ENCODE measurements around the gene NIN. TPM values are rescaled to one million over a fixed set of nuclear protein-coding genes. Genes with fewer than 3 reads are reported as not detected.

Gene NIN
- total RNA-seq, 1 donor, result 34.2 TPM

- DNase-seq (ENCODE audit: low read depth in 2 of 3, low spot score in 2 of 3), result no peak
Observed at GRCh38 chr14:50844391-50844790, 13.4 kb upstream of the NIN start.

DNA sequence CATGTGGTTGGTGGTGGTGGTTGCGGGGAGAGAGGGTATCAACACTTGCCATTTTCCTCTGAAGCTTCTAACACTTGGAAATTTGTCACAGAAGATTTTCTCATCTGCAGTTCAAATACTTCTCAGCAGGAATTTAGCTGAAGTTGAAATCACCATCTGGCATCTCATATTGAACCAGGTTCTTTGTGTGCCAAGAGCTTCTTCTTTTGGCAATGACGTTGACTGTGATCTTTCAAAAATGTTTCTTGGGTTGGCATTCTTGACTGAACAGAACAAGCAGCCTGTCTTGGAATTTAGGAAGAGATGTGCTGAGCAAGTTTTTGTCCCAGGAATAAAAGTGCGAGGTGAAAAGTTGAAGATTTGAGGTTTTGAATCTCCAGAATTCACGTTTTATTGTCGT is 8.7 kb upstream of the NIN start:
- DNase-seq (ENCODE audit: low read depth in 2 of 3, low spot score in 2 of 3), result no peak

GRCh38 chr14:50839048-50839447 is 8.1 kb upstream of the NIN start:
- DNase-seq (ENCODE audit: low read depth in 2 of 3, low spot score in 2 of 3), result no peak

DNA sequence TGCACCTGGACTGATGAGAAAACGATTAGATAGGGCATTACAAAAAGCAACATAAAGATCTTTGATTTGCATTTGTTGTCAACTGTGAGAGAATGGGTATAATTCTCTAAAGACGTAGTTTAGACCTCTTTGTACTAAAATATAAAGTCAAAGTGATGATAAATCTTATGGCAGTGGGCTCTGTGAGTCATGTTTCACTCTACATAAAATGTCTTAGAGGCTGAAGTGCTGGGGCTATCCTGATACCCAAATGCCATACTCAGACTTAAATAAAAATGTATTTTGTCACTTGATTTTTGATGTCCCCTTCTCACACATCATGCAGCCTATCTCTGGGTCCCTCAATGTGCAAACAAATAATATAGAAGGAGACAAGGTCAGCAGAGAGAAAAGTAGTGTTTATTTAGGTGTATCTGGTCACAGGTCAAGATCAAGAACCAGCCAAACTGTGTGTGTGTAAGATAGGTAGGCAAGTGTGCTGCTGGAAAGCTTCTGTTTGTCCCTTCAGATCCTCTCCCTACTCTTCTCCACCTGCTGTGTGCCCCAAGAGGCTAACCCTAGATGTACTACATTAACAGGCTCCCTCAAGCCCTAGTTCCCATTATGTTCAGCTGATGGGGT is 7.0 kb upstream of the NIN start:
- no peak for DNase-seq (ENCODE audit: low read depth in 2 of 3, low spot score in 2 of 3)

DNA sequence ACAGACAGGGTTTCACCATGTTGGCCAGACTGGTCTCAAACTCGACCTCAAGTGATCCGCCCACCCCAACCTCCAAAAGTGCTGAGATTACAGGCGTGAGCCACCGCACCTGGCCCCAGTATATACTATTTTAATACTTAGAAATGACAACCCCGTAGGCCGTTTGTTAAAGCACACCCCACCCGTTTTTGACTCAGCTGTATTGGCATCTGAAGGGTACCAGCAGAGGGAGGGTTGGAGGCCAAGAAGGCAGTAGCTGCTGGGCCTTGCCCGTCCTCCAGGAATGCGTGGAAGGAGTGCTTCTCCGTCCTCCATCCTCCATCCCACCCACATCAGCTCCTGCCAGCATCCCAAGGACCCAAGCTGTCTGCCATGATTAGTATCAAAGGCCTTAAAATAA is 6.3 kb upstream of the NIN start:
- no peak for DNase-seq (ENCODE audit: low read depth in 2 of 3, low spot score in 2 of 3)

DNA sequence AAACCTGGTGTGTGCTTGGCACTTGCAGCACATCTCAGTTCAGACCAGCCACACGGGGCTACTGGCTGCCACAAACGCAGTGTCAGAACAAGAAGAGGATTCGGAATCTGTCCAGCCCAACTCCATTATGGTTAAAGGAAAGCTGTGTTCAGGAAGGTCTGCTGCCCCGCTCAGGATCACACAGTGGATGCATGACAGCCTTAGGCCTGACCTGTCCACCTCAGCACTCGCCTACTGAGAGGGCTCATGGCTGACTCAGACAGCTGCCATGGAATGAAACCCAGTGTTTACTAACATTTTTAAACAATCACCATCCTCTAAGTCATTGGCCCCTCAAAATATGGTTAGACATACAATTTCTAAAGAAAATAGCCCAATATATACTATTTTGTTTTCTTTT is 5.6 kb upstream of the NIN start:
- DNase-seq (ENCODE audit: low read depth in 2 of 3, low spot score in 2 of 3), result no peak

- DNase-seq (ENCODE audit: low read depth in 2 of 3, low spot score in 2 of 3), result peak in 1 of 3 donors; percentile 40
Observed at GRCh38 chr14:50835280-50835679, 4.3 kb upstream of the NIN start.

- no peak for DNase-seq (ENCODE audit: low read depth in 2 of 3, low spot score in 2 of 3)
Observed at GRCh38 chr14:50834802-50835276, 3.9 kb upstream of the NIN start.

- no peak for DNase-seq (ENCODE audit: low read depth in 2 of 3, low spot score in 2 of 3)
Observed at GRCh38 chr14:50832935-50833630, 2.1 kb upstream of the NIN start.

DNA sequence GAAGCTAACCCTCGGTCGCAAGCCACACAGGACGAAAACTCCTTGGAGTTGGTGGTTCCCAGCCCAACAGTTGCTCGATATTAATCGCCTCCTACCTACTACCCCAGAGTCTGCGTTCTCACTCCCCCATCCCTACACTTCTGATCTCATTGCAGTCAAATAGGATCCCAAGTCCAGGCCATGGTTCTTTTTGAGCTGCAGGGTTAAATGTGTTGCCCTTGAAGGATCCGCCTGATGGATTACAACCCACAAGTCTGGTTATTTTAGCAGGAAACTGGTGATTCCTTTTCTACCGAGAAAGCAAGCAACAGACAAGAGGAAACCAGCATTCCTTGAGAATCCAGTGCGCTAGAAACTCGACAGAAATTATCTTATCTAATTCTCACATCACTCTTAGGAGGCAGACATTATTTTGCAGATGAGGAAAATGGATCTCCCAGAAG is 785 bp upstream of the NIN start:
- DNase-seq (ENCODE audit: low read depth in 2 of 3, low spot score in 2 of 3), result no peak

- peak in 2 of 3 donors; percentile 42 to 60 for DNase-seq (ENCODE audit: low read depth in 2 of 3, low spot score in 2 of 3)
Observed at GRCh38 chr14:50830044-50830931, 674 bp downstream of the NIN start.

DNA sequence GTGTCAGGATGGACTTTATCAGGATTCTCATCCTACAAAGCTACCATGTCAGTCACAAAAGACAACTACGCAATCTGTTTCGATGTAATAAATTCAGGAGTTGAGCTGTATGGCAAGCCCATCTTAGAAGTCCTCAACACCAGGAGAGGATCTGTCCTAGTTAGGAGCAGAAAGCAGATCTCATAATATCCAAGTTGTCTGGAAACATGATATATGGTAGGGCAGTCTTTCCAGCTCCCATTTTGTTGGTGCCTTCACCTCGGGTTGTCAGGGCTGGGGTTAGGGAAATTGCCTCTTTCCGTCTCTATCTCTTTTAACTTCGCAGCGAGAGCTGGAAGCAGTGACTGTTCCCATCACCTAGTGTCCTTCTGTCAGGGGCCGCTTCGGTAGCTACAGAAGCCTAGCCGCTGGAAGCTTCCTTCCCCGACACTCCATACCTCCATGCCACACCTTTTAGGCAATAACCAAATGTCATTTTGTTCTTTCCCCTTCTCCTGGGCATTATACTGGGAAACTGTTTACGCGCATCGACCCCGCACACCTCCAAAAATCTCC is 1.4 kb downstream of the NIN start:
- no peak for DNase-seq (ENCODE audit: low read depth in 2 of 3, low spot score in 2 of 3)

DNA sequence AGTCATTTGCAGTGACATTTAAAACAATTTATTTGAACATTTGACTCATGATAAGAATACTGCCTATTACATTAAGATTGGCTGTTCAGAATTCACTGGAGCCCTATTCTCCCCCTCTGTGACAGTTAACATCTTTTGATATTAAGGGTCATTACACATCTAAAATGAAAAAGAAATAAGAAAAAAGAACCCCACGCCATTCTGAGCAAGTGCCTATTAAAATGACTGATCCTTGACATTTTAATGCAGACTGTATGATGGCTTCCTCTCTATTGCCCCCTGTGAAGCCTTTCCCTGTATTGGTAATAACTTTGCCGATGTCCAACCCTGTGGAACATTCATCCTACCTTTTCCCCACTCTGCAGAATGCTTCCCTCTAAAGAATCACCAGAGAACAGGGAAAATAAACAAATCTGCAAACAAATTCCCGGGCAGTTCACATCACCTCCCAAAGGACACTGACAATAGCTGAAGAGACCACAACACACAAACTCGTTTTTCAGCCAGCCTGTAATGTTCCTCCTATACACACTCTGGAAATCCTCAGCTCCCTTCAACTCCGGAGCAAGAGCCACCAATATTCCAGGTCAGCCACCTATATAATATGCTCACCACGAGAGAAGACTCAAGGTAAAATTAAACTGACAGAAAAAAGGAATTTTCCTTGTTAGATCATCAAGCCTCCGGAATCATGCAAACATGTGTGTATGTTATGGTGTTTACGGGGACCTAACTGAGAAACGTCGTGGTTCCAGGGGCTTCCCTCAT is 2.1 kb downstream of the NIN start:
- DNase-seq (ENCODE audit: low read depth in 2 of 3, low spot score in 2 of 3), result no peak

- no peak for DNase-seq (ENCODE audit: low read depth in 2 of 3, low spot score in 2 of 3)
Observed at GRCh38 chr14:50826681-50827080, 4.3 kb downstream of the NIN start.

DNA sequence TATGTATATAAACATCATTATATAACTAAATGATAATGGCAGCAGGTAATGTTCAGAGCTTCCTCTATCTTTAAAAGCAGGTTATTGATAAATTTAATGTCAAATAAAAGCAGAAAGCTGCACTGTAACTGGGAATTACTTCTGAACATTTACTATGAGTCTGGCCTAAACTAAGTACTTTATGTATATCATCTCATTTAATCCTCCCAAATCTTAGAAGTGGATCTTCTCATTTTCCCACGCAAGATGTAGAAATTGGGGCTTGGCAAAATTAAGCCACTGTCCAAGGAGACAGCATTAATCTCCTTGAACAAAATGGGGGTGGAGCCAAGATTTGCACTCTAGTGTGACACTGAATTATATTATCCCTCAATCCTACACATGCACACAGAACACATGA is 5.7 kb downstream of the NIN start:
- DNase-seq (ENCODE audit: low read depth in 2 of 3, low spot score in 2 of 3), result no peak

GRCh38 chr14:50823762-50824636 is 7.0 kb downstream of the NIN start:
- peak in 1 of 3 donors; percentile 67 for DNase-seq (ENCODE audit: low read depth in 2 of 3, low spot score in 2 of 3)

DNA sequence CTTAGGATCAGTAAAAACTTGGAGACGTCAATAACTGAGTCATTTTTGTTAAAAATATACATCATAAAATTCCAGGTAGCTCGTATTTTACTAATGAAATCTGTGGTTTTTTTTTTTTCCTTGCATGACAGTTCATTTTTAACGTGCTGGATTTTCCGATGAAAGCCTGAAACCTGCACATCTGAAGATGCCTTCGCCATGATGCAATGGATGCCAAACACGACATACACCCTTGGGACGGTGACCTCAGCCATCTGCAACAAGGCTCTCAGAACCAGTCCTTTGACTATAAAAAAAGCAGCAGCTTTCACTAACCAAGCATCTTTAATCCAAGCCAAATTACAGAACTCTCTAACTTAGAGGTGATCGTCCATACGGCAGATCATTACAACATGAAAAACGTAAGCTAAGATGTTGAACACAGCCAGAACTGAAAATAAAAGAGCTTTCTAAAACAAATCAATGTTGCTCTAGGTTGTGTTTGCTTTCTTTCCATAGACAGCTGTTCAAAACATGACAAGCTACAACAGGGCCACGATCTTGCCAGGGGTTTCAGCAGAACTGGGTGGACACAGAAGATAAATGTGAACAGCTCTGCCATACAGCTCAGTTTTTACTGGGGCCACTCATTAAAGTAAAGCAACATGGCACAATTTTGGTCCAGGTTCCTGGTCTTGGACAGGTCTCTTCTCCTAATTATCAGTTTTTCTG is 7.8 kb downstream of the NIN start:
- no peak for DNase-seq (ENCODE audit: low read depth in 2 of 3, low spot score in 2 of 3)

DNA sequence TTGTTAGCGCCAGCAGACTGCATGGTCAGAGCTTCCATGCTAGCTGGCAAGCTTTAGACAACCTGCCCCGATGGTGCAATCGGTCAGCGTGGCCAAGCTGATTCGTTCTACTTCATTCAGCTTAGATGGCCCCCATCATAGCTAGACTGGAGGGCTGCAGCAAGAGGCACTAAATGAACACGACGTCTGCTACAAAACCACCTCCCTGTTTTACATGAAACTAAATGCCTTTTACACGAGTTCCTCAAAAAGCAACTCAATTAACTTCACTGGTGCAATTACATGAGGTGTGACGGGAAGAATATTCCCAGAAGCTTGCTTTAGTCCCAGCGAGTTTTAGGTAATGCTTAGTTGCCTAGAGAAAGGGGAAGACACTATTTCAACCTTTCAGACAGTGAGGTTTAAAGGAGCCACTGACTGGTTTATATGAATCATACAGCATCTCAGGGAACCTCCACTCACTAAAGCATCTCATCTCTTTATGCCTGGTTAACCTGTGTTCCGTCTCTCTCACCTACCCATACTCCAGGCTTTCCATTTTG is 8.4 kb downstream of the NIN start:
- no peak for DNase-seq (ENCODE audit: low read depth in 2 of 3, low spot score in 2 of 3)

Data from hematopoietic multipotent progenitor cell (in vitro differentiated cells).